Measurements from ENCODE around the gene TUFM. TPM values are rescaled to one million over a fixed set of nuclear protein-coding genes. Genes with fewer than 3 reads are reported as not detected.
"Not testable (repeated sequence)": the region's sequence is repeated elsewhere in the genome, so short reads cannot be mapped to it uniquely, and the experiment has no call there.

Gene TUFM
- total RNA-seq, 2 donors from 2014 or later, result 221 to 301 TPM

GRCh38 chr16:28876973-28877654, 31.0 kb upstream of the TUFM start:
- intact Hi-C loops (cut with DNase I, micrococcal nuclease), result no loop called here
- DNase-seq, result no peak
- no peak for ATAC-seq

GRCh38 chr16:28876019-28876659, 30.0 kb upstream of the TUFM start:
- intact Hi-C loops (cut with DNase I, micrococcal nuclease), result no loop called here
- ATAC-seq, result no peak

GRCh38 chr16:28875134-28876018, 29.2 kb upstream of the TUFM start:
- no peak for DNase-seq
- intact Hi-C loops (cut with DNase I, micrococcal nuclease), result no loop called here

More at GRCh38 chr16:28876019-28876659, 30.0 kb upstream of the TUFM start:
- DNase-seq, result no peak

DNA sequence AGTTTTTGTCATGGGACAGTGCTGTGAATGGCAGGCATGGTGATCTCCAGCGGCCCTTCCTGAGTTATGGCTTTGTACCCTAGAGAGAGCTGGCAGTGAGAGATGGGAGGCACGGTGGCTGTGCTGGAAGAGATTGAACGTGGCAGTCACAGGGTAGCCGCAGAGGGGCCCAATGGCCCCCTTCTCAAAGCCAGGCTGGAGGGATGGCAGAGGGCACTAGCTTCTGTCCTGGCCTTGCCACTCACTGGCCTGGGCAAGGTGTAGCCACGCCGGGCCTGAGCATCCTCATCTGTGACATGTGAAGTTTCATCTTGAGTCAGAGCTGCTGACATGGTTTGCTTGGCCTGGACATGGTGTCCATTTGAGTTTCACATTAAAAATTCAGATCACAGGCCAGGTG, 28.3 kb upstream of the TUFM start:
- DNase-seq (no peak), ATAC-seq (no peak)
- intact Hi-C loops (cut with DNase I, micrococcal nuclease), result no loop called here

More at GRCh38 chr16:28875134-28876018, 29.2 kb upstream of the TUFM start:
- ATAC-seq, result no peak

GRCh38 chr16:28873543-28874201, 27.5 kb upstream of the TUFM start:
- intact Hi-C loops (cut with DNase I, micrococcal nuclease), result no loop called here
- no peak for DNase-seq
- peak; percentile 53 for ATAC-seq

DNA sequence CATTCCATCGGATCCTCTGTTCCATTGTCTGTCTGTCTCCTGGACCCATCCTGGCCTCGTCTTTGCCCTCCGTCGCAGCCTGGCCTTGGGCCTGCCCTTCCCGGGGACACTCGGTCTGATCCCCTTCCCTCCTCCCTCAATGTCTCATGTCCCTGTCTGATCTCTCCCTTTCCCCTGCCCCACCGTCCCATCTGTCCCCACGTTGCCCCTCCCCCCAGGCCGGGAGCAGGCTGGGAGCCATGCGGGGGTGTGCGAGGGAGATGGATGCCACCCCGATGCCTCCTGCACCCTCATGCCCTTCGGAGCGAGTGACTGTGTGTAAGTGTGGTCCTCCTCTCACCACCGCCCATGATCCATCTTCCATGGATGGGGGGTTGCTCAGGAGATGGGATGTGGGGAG, 26.8 kb upstream of the TUFM start:
- no peak for DNase-seq

DNA sequence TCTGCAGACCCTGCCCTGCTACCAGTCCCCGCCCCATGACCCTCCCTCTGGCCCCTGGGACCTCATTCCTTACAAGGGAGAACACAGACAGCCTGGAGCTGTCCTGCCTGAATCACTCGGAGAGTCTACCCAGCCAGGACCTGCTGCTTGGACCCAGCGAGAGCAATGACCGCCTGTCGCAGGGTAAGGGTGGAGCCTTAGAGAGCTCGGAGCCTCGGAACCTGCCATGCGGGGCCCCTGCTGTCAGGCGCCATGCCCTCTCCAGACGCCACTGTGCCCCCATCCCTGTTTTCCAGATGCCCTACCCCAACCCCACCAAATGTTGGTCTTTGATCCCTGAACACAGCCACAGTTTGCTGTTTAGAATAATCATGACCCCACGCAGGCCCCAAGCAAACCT, 23.1 kb upstream of the TUFM start:
- ATAC-seq, result no peak
- DNase-seq, result no peak
- intact Hi-C loops (cut with DNase I, micrococcal nuclease), result no loop called here

More for the DNA sequence above, 26.8 kb upstream of the TUFM start:
- intact Hi-C loops (cut with DNase I, micrococcal nuclease), result no loop called here
- ATAC-seq, result no peak

DNA sequence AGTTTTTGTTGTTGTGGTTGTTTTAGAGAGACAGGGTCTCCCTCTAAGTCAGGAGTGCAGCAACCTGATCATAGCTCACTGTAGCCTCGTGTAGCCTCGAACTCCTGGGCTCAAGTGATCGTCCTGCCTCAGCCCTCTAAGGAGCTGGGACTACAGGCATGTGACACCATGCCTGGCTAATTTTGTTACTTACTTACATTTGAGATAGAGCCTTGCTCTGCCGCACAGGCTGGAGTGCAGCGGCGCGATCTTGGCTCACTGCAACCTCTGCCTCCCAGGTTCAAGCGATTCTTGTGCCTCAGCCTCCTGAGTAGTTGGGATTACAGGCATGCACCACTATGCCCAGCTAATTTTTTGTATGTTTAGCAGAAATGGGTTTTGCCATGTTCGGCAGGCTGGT, 21.5 kb upstream of the TUFM start:
- intact Hi-C loops (cut with DNase I, micrococcal nuclease); DNase-seq; ATAC-seq: not testable (repeated sequence)

GRCh38 chr16:28867241-28867640, 21.1 kb upstream of the TUFM start:
- ATAC-seq, result no peak
- no peak for DNase-seq
- intact Hi-C loops (cut with DNase I, micrococcal nuclease), result no loop called here

GRCh38 chr16:28866454-28866804, 20.3 kb upstream of the TUFM start:
- no peak for DNase-seq
- ATAC-seq, result no peak
- intact Hi-C loops (cut with DNase I, micrococcal nuclease), result no loop called here

DNA sequence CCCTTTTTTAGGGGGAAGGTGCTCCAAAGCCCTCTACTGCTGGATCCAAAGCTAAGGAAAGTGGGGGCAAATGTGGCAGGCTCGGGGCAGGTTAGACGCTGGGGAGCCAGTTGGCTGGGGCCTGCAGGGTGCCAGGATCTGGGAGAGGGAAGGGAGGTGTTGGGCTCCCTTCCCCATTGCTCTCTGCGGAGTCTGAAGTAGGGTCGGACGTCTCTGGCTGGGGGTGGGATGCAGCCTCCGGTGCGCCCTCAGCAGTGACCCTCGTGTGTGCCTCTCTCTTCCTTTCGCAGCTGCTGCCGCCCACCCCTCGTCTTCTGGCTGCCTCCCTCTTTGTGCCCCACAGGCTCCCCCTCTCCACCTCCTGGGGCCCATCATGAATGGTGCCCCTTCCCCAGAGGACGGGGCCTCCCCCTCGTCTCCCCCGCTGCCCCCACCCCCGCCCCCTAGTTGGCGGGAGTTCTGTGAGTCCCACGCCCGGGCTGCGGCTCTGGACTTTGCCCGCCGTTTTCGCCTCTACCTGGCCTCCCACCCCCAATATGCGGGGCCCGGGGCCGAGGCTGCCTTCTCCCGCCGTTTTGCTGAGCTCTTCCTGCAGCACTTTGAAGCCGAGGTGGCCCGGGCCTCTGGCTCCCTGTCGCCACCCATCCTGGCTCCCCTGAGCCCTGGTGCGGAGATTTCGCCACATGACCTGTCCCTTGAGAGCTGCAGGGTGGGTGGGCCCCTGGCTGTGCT, 19.7 kb upstream of the TUFM start:
- ATAC-seq (no peak), DNase-seq (no peak)
- intact Hi-C loops (cut with DNase I, micrococcal nuclease), result no loop called here

- DNase-seq, result no peak
- ATAC-seq, result no peak
- intact Hi-C loops (cut with DNase I, micrococcal nuclease), result no loop called here
These were observed 19.0 kb upstream of the TUFM start for GRCh38 chr16:28865001-28865688.

DNA sequence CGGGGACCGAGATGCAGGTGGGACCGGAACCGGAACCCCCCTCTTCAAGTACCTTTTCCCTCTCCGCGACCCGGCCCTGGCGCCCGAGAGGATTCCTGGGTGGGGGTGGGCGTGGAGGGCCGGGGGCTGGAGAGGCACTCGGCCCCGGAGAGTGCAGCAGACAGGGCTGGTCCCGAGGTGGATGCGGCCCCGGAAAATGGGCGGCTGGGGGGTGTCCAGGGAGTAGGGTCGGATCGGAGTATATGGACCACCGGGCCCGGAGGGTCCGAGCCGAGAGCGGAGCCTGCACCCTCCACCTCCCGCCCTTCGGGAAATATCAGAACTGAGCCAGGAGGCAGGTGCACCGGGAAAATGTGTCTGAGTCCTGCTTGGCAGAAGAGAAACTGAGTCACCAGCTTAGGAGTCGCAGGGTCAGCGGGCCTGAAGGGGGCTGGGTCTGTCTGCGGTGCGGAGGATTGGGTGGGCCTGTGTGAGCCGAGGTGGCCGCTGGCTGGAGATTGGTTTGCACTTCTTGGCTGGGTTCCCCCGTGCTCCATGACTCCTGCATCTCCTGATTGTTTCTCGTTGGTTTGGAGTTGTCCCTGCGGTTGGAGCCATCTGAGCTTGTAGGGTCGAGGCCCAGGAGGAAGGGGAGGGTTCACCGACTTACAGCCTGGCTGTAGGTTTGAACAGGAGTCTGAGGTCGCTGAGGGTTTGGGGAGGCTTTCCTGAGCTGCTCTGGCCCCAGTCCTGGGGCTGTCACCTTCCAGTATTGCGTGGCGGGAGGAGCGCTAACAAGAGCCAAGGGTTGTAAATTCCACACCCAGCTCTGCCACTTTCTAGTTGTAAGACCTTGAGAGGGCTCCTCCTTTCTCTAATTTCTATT, 18.0 kb upstream of the TUFM start:
- peak; percentile 61 for ATAC-seq
- DNase-seq, result peak; percentile 62 to 64
- intact Hi-C loops (cut with DNase I, micrococcal nuclease), result no loop called here

- no peak for DNase-seq
- ATAC-seq, result no peak
- intact Hi-C loops (cut with DNase I, micrococcal nuclease), result no loop called here
These were observed 13.2 kb upstream of the TUFM start for GRCh38 chr16:28859326-28859725.

DNA sequence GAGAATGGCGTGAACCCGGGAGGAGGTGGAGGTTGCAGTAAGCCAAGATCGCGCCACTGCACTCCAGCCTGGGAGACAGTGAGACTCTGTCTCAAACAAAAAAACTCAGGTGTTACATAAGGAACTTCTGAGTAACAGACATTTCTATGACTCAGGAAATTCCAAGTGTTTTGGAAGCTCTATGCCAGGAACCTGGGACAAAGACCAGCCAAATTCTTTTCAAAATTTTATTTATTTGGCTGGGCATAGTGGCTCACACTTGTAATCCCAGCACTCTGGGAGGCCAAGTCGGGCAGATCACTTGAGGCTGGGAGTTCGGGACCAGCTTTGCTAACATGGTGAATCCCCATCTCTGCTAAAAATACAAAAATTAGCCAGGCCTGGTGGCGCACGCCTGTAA, 12.3 kb upstream of the TUFM start:
- no peak for ATAC-seq
- intact Hi-C loops (cut with DNase I, micrococcal nuclease), result no loop called here
- DNase-seq, result no peak

DNA sequence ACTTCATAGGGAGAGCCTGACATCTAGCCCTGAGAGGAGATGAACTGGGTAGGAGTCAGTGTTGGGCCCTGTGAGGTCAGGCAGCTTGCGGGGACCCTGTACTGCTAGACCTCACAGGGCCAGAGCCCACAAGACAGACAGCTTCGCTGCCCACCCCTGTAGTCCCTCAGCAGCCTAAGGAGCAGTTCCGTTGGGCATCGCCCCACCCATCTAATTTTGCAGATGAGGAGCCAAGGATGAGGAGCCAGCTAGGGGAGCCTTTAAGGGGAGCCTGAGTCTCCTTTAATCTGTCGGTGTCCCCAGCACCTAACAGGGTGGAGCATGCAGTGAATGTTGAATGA, 755 bp upstream of the TUFM start:
- intact Hi-C loops (cut with DNase I, micrococcal nuclease), result no loop called here
- ATAC-seq, result peak; percentile 7

GRCh38 chr16:28845761-28846079, 428 bp downstream of the TUFM start:
- no peak for DNase-seq
- ATAC-seq, result peak; percentile 1
- intact Hi-C loops (cut with DNase I, micrococcal nuclease), result no loop called here

More for the DNA sequence above, 755 bp upstream of the TUFM start:
- DNase-seq, result no peak
